A673 (cell line): ENCODE measurements around the gene BTBD2.
"Not testable (repeated sequence)": the region's sequence is repeated elsewhere in the genome, so short reads cannot be mapped to it uniquely, and the experiment has no call there.

Source experiments
- CTCF ChIP-seq: fragments of 300-800, 200-600 bp; sonication (generic); conservative IDR thresholded peaks from 2 replicates; pipeline ENCODE4 v1.5.1; 2017; ENCODE audit warnings: low read depth, mild to moderate bottlenecking, antibody characterized with exemption, low read length, moderate library complexity, mixed read lengths
- EZH2 ChIP-seq: fragments of 200-600 bp; sonication (generic); IDR thresholded peaks from 2 replicates; pipeline ENCODE4 v1.6.1; 2017; ENCODE audit warnings: borderline replicate concordance, low read depth, mild to moderate bottlenecking, mixed read lengths, antibody characterized with exemption, low read length; ENCODE audit not compliant: poor library complexity, severe bottlenecking

- not testable (repeated sequence) for TF ChIP-seq CTCF, EZH2
Observed at GRCh38 chr19:1988464-1988863, 27.1 kb downstream of the BTBD2 start.
